HL-60/S4 treated with retinoic acid at 250 ng/mL for 4 days and 3 days (cell line): ENCODE data around the gene KRT1.
"Not testable (repeated sequence)": the region's sequence is repeated elsewhere in the genome, so short reads cannot be mapped to it uniquely, and the experiment has no call there.

Experiments
- in situ Hi-C: fragments of 300-500 bp; cut with MboI; formaldehyde crosslinking; loops from 2 replicates; pipeline ENCODE4 v1.7.0; 2022; ENCODE audit warnings: low sequenced_read_pairs

The KRT1 gene

GRCh38 chr12:52682938-52683574 is 2.8 kb upstream of the KRT1 start:
- in situ Hi-C loops: no loop called here

GRCh38 chr12:52682381-52682660 is 2.1 kb upstream of the KRT1 start:
- in situ Hi-C loops: no loop called here

- in situ Hi-C loops: no loop called here
Measured at GRCh38 chr12:52681526-52682380, 1.5 kb upstream of the KRT1 start.

- in situ Hi-C loops: no loop called here
Measured at GRCh38 chr12:52679875-52680274, 332 bp downstream of the KRT1 start.

GRCh38 chr12:52677671-52678070 is 2.5 kb downstream of the KRT1 start:
- in situ Hi-C loops: no loop called here

- in situ Hi-C loops: no loop called here
Measured at GRCh38 chr12:52677126-52677525, 3.1 kb downstream of the KRT1 start.

GRCh38 chr12:52676163-52676562 is 4.0 kb downstream of the KRT1 start:
- in situ Hi-C loops: no loop called here

GRCh38 chr12:52675301-52675701 is 4.9 kb downstream of the KRT1 start:
- in situ Hi-C loops: no loop called here

- in situ Hi-C loops: no loop called here
Measured at GRCh38 chr12:52674433-52674775, 5.8 kb downstream of the KRT1 start.

GRCh38 chr12:52673713-52674432 is 6.3 kb downstream of the KRT1 start:
- in situ Hi-C loops: no loop called here

GRCh38 chr12:52673217-52673616 is 7.0 kb downstream of the KRT1 start:
- in situ Hi-C loops: no loop called here

GRCh38 chr12:52672321-52672933 is 7.8 kb downstream of the KRT1 start:
- in situ Hi-C loops: no loop called here

- in situ Hi-C loops: no loop called here
Measured at GRCh38 chr12:52670961-52671360, 9.2 kb downstream of the KRT1 start.

- in situ Hi-C loops: no loop called here
Measured at GRCh38 chr12:52670506-52670905, 9.7 kb downstream of the KRT1 start.

GRCh38 chr12:52669941-52670340 is 10.3 kb downstream of the KRT1 start:
- in situ Hi-C loops: not testable (repeated sequence)

- in situ Hi-C loops: no loop called here
Measured at GRCh38 chr12:52669426-52669825, 10.8 kb downstream of the KRT1 start.

- in situ Hi-C loops: no loop called here
Measured at GRCh38 chr12:52667931-52668330, 12.3 kb downstream of the KRT1 start.

GRCh38 chr12:52667509-52667908 is 12.7 kb downstream of the KRT1 start:
- in situ Hi-C loops: no loop called here

- in situ Hi-C loops: no loop called here
Measured at GRCh38 chr12:52666471-52666870, 13.7 kb downstream of the KRT1 start.

- in situ Hi-C loops: no loop called here
Measured at GRCh38 chr12:52663420-52663819, 16.8 kb downstream of the KRT1 start.

- in situ Hi-C loops: no loop called here
Measured at GRCh38 chr12:52662918-52663229, 17.3 kb downstream of the KRT1 start.
